ENCODE measurements around the gene ATG16L1.
A peak's percentile ranks its signal among the peaks of the same experiment; 100 is the strongest.

The ATG16L1 gene

DNA sequence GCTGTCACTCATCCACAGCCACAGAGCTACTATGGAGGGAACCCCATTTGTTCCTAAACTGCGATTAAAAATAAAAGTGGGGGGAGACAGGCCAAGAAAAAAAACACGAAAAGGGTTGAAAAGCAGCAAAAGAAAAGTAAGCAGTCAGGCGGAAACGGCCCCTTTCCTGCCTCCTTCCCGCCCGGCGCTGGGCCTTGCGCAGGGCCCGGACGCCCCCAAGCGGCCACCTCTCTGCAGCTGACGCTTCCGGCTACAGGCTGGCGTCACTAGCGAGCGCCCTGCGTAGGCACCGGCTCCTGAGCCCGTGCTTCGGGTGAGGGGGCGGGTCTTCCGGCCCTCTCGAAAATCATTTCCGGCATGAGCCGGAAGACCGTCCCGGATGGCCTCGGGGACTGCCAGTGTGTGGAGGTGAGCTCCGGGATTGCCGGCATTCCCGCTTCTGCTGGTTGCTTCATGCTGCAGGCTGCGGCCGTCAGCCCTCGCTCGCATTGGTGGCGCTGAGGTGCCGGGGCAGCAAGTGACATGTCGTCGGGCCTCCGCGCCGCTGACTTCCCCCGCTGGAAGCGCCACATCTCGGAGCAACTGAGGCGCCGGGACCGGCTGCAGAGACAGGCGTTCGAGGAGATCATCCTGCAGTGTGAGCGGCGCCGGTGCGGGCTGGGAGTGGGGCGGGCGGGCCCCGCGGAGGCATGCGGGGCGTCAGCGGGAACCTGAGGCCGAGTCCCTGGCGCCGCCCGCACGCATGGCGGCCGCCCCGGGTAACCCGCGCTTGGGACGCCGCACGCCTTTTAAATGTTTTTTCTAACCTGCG, at the start of gene ATG16L1:
Gene ATG16L1, plus strand, starts transcription at position 368 of the 811 bp plus-strand sequence. Its CDS starts 155 bp downstream, at position 523.
- DNase-seq, result peak; percentile 93 to 94

DNA sequence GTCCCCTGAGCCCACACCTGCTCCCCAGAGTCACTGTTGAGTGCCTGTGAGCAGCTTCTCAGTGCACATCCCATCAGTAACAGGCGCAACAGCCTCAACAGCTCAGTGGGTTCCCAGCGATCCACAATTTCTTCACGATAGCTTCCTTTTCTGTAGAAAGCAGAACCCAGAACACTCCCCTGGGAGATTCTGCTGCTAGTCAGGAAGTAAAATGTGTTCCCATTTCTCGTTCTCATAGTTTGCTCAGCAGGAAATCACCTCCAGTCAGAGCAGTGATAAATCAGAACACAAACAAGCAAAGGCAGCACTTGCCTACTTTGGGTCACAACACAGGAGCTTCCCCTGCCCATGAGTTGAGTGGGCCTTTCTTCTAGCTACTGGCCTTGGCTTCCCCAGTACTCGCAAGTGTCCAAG, 48.9 kb upstream of the ATG16L1 start:
- no peak for DNase-seq

DNA sequence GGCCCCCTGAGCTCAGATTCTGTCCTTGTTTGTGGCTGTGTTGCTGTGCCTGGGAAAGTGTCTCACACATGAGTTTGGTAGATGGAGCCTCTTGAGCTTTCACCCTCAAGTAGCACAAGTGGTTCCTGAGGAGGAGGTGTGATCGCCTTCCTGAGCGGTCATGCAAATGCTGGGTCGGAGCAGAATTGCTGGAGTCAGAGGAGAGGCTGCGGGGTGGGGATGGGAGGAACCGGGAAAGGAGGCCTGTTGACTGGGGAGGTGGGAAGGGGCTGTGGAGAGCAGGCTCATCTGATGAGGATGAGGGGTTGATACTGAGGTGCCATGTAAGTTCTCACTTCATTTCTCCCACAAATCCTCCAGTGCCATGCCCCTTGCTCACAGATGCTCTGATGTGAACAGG, 48.4 kb upstream of the ATG16L1 start:
- no peak for DNase-seq

DNA sequence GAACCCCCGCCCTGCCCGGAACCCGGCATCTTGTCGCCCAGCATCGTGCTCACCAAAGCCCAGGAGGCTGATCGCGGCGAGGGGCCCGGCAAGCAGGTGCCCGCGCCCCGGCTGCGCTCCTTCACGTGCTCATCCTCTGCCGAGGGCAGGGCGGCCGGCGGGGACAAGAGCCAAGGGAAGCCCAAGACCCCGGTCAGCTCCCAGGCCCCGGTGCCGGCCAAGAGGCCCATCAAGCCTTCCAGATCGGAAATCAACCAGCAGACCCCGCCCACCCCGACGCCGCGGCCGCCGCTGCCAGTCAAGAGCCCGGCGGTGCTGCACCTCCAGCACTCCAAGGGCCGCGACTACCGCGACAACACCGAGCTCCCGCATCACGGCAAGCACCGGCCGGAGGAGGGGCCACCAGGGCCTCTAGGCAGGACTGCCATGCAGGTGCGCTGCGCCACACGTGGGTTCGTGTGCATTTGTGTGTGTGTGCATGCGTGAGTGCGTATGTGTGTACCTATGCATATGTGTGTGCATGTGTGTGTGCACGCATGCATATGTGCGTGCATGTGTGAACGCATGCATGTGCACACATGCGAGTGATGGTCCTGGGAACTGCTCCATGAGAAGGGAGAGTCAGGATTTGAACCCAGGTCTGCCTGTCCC, 47.1 kb upstream of the ATG16L1 start:
- DNase-seq, result no peak

DNA sequence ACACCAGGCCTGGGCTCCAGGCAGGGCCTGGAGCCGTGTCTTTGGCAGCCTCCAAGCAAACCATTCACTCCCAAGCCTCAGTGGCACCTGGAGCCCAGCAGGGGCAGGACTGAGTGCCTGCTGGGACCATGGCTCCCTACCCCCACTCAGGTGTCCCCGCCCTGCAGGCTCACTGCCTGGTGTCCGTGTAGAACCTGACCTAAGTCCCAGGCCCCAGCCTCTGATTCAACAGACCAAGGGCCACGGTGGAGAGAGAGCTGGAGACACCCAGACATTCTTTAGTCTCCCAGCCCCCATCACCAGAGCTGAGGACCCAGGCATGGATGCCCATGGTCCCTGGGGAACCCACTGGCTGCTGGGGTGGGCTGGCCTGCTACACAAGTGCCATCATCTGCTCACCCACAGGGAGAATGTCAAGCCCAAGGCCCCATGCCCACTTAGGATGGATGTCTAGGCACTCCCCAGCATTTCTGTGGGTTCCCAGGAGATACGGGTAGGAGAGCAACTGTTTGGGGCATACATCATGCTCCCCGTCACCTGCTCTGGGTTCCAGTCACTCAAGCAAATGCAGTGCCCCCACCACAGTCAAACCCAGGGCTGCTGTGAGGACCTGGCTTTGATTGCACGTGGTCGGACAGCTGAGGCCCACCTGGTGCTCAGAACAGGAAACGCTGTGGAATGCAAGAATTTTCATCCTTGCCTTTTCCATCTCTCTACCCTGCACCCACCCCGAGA, 42.9 kb upstream of the ATG16L1 start:
- no peak for DNase-seq

DNA sequence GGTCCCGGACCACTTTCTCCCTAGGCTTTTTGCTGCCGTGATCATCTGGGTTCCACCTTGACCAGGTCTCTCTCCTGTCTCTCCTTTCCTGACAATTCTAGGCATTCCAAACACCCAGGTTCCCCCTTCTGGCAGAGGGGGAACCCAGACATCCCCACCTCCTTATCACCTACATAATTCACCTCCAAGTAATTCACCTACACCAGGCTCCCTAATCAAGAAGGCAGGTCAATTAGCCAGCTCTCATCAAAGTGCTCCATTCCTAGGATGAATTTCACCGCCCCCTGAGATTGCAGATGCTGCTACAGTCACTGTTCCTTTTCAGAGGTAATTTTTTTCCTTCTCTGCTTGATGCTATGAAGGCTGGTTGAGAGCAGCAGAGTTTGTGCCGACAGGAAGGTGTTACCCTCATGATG, 42.3 kb upstream of the ATG16L1 start:
- no peak for DNase-seq

DNA sequence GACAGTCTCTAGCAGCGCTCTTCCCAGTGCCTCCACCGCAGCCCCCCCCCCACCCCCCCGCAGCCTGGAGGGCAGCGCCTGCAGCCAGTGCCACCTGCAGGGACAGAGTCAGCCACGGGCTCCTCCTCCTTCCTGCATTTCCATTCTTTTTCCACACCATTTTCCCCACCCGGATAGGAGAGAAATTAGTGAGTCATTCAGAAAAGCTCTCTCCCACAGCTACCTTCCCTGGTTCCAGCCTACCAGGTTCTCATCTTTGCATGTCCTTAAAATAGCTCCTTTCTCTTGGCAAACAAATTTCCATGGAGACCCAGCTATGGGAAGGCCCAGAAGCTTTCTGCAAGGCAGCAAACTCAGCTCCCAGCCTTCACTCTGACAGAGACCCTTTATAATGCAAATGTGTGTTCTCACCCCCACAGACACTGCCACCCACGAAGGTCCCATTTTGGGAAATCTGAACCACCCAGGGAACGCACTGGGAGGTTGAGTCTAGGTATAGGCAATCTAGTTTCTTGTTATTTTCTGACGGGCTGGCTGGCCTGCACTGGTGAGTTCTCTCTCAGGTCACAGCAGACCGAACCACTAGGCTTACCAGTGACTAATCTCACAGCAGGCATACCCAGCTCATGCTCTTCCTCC, 41.8 kb upstream of the ATG16L1 start:
- peak; percentile 12 to 48 for DNase-seq

DNA sequence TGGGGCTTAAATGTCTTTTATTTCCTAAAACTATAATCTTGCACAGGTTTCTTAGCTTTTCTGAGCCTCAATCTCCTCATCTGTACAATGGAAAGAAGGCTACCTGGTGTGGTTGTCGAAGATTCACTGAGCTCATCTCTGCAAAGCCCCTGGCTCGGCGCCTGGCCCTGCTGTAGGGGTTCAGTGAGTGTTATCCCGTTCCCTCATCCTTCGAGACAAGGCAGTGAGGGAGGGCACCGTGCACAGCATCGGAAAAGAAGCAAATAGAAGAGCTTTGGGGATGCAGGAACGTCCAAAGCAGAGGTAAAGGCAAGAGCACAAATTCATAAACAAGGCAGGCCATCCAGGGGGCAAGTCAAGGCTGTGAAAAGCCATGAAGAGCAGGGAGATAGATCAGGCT, 41.2 kb upstream of the ATG16L1 start:
- no peak for DNase-seq

DNA sequence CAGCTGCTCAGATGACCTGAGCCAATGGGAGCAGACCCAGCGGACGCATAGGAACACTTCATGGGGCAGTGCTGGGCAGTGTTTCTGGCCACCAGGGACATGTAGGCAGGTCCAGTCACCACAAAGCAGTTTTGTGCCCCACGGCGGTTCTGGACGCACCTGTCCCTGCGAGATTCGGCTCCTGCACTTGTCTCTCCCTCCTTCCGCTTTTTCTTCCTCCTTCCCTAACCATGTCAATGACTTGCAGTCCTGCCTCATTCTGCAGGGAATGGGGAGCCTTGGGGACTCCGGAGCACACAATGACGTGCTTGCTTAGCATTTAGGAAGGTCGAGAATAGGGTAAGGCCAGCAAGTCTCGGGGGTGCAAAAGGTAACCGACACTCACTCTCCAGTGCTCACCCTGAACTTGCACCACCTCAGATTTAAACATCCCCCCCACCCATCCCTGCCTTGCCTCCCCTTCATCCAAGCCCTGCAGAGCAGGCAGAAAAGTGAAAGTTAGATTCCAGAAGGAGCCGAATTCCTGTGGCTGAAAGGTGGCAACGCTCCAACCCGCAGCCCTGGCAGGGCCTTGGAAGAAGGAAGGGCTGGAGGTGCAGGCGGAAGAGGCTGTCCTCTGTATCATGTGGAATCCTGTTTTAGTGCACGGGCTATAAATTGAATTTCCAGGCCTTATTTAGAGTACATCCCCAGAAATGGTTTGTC, 40.5 kb upstream of the ATG16L1 start:
- DNase-seq, result peak in 1 of 2 donors; percentile 6

DNA sequence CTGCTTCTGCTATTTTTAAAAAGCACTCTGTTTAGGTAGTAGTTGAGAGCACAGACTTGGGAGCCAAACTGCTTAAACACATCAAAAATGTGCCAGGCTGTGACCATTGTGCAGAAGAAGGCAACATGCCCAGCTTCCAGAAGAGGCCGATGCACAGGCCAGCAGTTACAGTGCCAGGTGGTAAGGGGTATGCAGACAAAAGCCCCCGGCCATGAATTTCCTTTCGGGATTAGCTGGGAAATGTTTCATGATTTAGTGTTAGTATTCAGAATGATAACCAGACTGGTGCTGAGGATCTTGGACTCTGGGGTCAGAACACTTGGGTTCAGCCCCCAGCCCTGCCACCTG, 40.0 kb upstream of the ATG16L1 start:
- DNase-seq, result no peak

DNA sequence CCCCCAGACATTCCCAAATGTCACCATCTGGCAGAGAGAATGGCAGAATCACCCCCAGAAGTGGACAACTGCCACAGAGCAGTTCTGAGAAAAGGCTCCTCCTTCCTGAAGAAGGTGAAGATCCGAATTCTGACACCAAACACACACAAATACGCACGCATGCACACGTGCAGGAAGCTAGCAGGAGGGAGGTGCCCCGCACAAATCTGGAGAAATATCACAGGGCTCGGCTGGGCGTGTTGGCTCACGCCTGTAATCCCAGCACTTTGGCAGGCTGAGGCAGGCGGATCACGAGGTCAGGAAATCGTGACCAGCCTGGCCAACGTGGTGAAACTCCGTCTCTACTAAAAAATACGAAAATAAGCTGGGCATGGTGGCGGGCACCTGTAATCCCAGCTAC, 38.5 kb upstream of the ATG16L1 start:
- no peak for DNase-seq

DNA sequence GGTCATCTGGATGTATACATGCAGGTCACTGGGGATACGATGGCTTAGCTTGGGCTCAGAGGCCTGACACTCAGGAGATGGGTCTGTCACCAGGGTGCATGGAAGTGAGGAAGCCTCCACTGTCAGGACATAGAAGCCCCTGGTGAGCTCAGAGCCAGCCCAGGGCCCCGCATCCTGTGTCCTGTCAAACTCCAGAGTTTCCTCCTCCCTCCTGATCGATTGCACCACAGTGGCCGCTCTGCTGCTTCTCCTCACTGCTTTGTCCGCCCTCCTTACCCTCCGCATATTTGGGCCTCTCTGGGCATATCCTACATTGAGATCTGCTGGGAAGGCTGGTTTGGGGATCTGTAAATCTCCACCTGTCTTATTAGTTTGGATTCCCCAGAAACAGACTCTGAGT, 37.5 kb upstream of the ATG16L1 start:
- no peak for DNase-seq

DNA sequence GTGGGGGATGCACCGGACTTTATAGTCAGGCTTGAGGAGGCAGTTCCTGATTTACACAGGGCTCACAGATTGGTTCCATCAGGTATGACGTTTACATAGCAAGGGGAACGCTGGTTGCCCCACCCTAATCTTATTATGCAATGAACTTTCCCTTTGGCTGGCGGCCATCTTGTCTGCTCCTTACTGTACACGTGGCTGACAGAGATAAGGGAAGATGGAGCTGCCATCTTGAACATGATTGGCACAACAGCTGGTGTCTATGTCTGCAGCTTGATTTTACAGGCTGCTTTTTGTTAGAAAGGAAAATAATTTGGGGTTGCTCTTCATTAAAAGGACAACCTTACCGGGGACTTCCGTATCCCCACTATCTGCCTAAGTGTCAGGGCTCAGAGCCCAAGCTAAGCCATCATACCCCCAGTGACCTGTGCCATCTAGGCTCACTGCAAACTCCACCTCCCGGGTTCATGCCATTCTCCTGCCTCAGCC, 33.5 kb upstream of the ATG16L1 start:
- no peak for DNase-seq

DNA sequence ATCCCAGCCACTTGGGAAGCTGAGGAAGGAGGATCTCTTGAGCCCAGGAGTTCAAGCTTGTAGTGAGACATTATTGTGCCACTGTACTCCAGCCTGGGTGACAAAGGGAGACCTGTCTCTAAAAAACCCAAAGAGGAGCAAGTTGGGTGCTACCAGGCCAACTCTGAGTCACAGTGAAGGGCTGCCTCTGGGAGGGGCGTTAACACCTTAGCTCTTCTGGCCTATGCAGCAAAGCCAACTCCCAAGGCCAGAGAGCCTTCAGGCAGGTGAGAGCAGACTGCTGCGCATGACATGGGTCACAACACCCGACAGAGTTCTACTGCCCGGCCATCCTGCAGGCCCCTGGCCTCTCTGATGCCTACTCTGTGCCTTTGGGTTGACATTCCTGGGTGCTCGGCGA, 32.6 kb upstream of the ATG16L1 start:
- no peak for DNase-seq

DNA sequence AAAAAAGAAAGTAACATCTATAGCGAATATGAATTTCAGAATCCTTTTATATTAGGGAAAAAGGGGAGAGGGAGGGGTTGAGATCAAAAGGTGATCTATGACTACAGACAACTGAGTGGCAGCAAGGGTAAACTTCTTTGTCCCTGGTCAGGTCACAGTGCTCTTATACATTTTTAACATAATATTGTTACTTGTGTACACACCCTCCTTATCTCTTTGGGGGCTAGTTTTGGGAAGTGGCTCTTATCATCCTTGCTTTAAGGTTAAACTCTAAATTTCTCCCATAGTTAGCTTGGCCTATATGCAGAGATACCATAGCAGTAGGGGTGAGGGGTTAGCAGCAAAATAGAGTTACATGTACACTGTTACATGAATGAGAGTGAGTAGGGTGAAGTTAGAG, 31.6 kb upstream of the ATG16L1 start:
- DNase-seq, result no peak

DNA sequence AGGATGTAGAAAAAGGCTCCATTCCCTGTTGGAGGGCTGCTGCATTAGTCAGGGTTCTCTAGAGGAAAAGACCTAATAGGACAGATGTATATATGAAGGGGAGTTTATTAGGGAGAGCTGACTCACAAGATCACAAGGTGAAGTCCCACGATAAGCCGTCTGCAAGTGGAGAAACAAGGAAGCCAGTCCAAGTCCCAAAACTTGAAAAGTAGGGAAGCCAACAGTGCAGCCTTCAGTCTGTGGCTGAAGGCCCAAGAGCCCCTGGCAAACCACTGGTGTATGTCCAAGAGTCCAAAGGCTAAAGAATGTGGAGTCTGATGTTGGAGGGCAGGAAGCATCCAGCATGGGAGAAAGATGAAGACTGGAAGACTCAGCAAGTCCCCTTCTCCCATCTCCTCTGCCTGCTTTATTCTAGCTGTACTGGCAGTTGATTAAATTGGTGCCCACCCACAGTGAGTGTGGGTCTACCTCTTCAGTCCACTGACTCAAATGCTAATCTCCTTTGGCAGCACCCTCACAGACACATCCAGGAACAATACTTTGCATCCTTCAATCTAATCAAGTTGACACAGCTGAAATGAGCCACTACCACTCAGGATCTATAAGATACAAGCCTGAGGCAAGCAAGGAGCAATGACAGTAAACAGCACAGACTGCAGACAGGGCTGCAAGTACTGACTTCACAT, 30.0 kb upstream of the ATG16L1 start:
- no peak for DNase-seq

DNA sequence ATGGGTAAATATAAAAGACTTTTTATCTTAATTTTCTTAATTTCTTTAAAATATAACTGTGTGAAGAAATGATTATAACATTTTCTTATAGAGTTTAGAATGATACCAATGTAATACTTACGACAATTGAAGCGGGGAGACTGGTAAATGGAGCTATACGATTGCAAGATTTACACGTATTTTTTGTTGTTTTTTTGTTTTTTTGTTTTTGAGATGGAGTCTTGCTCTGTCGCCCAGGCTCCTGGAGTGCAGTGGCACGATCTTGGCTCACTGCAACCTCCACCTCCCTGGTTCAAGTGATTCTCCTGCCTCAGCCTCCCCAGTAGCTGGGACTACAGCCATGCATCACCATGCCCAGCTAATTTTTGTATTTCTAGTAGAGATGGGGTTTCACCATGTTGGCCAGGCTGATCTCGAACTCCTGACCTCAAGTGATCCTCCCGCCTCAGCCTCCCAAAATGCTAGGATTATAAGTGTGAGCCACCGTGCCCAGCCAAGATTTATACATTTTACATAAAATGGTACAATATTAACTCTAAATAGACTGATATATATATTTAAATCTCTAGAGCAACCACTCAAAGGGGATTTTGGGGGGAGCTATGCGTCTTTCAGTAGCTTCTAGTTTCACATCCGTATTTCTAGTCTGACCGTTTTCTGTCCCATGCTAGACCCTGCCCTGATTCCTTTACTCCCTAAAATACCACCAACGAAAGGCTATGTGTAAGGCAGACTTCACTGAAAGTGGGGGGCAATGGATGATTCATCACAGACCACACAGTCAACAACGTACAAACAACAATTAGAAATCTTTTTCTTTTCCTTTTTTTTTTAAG, 28.2 kb upstream of the ATG16L1 start:
- no peak for DNase-seq

DNA sequence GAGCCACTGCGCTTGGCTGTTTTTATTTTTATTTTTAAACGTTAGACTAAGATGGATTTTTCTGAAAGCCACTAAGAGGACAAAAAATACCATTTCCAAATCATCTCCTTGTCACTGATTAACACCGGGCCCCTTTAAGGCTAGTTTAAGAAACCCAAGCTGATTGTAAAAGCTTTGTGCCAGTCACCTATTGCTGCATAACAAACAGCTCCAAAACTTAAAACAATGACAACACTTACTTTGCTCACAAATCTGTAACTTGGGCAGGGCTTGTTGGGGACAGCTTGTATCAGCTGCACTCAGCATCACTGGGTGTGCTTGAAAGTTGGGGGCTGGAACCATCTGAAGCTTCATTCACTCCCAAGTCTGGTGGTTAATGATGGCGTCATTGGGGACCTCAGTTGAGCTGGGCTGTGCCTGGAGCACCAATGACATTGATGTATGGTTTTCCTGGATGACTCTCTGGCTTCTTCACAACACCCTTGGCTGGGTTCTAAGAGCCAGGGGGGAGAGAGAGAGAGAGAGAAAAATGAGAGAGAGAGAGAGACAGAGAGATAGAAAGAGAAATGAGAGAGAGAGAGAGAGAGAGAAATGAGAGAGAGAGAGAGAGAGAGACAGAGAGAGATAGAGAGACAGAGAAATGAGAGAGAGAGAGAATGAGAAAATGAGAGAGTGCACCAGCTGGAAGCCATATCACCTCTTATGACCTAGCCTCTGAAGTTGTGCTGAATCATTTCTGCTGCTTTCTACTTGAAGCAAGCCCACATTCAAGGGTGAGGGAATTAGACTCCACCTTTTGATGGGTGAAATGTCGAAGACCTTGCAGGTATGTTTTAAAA, 26.0 kb upstream of the ATG16L1 start:
- no peak for DNase-seq

DNA sequence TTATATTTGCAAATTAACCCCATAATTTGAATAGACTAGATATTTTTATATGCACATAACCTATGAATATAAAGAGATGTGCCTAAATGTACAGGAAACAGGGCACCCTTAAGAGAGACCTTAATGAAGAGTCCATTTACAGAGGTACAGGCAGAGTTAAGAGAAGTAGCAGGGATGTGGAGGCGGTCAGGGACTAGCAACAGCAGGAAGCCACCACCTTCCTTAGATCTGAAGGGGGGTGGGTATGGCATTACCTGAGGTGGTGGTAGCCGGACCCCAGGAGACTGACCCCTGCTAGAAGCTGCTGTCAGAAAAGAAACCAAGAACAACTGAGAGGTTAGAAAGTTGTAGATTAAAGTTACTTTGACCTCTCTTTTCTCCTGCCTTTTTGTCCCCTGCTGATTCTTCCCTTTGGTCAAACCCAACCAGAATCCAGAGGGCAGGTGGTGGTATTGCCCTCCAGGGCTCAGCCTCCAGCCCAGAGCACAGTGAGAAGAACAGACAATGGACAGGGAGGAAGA, 24.9 kb upstream of the ATG16L1 start:
- DNase-seq, result no peak

All from hippocampal formation (tissue), 2 donors.